GF-D8 (cell line): ENCODE results near the gene PROSER2.

ENCODE experiments used
- DNase-seq: peaks from one replicate; lab custom pipeline; 2025; lab: John Stamatoyannopoulos, UW

The PROSER2 gene, protein sequence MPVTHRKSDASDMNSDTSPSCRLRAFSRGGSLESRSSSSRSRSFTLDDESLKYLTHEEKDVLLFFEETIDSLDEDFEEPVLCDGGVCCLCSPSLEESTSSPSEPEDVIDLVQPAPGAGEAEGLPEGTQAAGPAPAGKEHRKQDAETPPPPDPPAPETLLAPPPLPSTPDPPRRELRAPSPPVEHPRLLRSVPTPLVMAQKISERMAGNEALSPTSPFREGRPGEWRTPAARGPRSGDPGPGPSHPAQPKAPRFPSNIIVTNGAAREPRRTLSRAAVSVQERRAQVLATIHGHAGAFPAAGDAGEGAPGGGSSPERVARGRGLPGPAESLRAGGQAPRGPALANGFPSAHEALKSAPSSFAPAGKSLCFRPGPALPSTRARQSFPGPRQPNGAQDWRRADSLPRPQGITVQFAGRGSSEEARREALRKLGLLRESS

GRCh38 chr10:11823122-11823988 is at the start of gene PROSER2:
Gene PROSER2 (plus strand): TSS chr10:11823356. CDS start chr10:11852078, 28,722 bp downstream.
- DNase-seq: no peak

DNA sequence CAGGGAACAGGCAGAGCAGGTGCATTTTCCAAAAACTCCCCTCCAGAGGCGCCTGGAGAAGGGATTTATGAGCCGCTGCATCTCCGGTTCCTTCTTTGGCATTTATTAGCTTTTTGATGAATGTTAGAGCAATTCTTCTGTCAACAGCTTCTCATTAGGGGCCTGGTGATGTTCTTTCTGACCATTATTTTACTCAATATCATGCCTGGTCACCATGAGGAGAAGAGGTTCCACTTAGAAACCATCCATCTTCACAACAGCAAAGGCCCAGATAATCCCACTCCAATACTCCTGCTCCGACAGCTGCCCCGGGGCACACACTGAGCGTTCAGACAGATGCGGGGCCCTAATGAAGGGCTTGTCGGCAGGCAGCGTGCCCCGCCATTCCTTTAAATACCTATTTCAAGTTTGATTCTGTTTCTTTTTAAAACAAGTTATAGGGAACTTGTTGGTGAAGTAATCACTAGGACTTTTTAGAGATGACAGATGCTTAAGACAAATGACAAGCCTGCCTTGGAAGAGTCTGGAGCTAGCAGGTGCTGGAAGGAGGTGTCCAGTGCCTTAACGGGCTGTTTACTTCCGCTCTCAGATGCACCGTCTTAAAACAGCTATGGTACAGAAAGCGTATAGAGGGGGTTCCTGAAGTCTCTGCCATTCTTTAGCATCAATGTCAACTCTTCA is 49.3 kb upstream of the PROSER2 start:
- DNase-seq: no peak

DNA sequence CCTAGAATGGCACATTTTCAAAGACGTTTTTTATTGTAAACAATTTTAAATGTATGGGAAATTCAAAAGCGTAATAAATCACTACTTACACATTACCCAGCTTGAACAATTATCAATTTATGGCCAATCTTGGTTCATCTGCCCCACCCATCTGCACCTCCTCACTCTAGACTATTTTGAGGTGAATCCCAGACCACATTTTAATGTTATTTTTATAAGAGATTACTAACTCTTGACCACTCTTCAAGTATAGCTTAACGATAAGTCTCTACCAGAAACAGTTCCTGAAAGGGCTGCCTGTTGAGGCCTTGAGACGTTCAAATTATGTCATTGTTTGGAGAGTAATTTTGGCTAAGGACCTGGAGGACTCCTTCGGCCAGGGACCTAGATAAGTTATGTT is 47.7 kb upstream of the PROSER2 start:
- no peak for DNase-seq

GRCh38 chr10:11776080-11776479 is 47.1 kb upstream of the PROSER2 start:
- DNase-seq: no peak

DNA sequence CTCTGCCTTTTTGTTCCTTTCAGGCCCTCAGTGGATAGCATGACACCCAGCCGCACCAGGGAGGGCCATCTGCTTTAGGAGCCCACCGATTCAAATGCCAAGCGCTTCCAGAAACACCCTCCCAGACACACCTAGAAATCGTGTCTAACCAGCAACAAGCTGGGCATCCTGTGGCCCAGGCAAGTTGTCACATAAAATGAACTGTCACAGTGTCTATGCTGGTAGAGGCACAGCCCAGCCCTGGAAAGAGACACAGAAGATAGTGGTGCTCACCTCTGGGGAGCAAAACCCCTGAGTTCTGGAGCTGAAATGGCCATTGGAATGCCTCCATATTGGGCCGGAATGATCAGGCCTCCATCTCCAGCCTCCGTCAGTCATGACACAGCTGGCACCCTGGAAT is 42.0 kb upstream of the PROSER2 start:
- DNase-seq: no peak

- DNase-seq: peak; percentile 13
These were observed 40.2 kb upstream of the PROSER2 start for GRCh38 chr10:11782793-11783557.

- DNase-seq: no peak
These were observed 39.6 kb upstream of the PROSER2 start for GRCh38 chr10:11783558-11783865.

- DNase-seq: no peak
These were observed 35.8 kb upstream of the PROSER2 start for GRCh38 chr10:11787374-11787773.

DNA sequence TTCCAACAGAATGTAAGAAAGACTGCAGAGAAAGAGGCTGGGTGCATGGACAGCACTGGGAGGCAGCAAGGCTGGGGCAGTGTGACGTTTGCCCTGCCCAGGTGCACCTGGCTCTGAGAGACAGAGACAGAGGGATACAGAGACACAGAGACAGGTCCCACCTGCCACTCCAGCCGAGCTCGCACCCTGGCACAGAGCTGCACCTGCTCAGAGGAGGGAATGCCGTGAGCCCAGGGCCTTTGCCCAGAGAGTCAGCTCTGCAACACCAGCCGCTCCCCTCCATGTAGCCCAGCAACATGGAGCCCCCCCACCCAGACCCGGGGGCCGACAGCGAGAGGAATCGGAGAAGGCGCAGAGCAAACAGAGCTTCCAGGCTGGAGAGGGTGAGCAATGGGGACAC is 35.3 kb upstream of the PROSER2 start:
- no peak for DNase-seq

DNA sequence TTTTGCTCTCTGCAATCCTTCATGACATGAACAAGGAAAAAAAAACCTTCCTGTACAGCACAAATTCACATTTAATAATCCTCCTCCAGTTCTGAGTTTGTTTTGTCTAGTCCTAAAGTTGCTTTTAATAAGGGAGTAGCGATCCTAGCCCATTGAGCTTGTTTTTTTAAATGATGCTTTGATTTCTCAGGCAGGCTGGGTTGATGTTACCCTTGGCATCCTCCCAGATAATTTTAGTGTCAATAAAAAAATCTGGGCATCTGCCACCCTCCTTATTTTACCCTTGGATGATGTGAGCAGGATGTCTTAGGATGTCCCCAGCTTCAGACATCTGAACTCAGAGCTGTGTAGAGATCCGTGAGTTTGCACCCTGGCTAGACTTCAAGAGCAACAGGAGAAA is 33.9 kb upstream of the PROSER2 start:
- no peak for DNase-seq

DNA sequence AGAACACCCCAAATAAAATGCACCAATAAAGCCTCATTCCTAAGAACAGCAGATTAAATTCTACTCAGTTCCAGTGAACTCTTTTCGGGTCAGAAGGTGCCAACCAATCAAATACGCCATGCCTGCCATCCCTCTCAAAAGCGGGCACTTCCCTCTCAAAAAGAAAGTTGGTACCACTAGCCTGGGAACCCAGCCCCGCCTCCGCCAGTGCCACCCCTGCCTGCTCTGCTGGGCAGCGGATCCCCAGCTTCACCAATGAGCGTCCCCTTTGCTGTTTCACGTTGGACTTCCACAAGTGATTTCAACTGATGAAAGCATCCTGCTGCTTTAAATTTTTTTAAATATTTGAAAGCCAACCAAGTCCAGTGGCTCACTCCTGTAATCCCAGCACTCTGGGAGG is 33.2 kb upstream of the PROSER2 start:
- DNase-seq: no peak

DNA sequence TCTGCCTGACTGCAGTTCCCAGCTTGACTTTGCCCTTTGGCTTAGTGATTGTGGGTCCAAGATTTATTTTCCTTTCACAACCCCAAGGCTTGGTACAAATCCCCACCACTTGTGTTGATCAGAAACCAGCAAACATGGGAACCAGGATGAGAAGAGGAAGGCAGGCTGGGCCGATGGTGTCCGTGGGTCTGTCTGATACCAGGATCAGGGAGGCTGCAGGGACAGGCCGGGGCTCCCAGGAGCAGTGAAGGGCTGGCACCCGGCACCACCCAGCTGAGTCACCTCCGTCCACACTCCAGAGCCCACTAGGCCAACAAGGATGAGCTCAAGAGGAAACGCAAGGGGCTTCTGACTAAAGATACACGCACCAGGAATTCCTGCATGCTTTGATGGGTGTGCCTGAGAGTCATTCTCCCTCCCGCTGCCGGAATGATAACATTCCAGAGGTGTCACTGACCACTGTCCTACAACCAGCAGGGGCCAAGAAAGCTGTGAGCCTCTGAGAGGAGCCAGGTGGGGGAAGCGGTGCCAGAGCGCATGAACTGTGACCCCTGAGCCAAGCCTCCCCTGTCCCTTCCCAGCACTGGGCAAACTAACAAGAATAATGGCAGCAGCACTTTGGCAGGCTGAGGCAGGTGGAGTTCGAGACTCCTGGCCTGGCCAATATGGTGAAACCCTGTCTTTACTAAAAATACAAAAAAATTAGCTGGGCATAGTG is 29.2 kb upstream of the PROSER2 start:
- DNase-seq: no peak

GRCh38 chr10:11794566-11794965 is 28.6 kb upstream of the PROSER2 start:
- DNase-seq: no peak

DNA sequence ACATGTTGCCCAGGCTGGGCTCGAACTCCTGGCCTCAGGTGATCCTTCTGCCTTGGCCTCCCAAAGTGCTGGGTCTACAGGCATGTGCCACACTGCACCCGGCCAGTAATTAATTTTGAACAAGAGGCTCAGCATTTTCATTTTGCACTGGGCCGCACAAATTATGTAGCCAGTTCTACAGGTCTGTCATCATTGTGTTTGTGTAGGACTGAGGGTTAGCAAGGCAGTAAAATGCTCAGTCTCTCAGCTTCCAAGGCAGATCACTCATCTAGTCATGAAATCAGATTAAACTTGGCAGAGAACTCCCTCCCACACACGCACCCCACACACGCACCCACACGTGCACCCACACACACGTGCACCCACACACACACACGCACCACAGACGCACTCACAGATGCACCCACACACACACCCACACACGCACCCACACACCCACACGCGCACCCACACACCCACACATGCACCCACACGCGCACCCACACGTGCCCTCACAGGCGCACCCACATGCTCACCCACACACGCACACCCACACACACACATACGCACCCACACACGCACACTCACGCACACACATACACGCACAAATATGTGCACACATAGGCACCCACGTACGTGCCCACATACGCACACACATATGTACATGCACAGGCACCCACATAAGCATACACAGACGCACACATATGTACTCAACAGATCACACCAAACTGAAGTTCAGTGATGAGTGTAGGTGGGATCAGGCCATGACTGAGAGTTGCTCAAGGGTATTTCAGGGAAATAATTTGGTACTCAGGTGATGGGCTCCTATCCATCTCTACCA is 27.8 kb upstream of the PROSER2 start:
- DNase-seq: no peak

DNA sequence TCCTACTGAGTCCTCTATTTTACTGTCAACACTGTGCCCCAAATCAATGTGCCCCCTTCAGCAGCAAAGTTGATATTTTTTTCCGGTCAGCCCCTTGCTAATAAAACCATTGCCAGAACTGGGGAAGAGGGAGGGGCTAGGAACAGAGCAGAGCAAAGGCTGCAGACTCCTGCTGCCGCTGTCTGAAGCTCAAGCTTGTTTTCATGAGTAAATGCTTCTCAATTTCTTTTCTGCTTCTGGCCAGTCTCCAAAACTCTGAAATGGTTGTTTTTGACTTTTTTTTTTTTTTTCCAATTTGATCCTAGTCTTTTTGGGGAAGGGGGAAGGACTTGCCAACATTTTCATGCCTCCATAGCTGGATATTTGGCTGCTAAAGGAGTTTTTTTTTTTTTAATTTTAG is 26.7 kb upstream of the PROSER2 start:
- DNase-seq: no peak

GRCh38 chr10:11797281-11797680 is 25.9 kb upstream of the PROSER2 start:
- DNase-seq: no peak

GRCh38 chr10:11797847-11798633 is 25.1 kb upstream of the PROSER2 start:
- DNase-seq: no peak

GRCh38 chr10:11798845-11799735 is 24.1 kb upstream of the PROSER2 start:
- peak; percentile 18 for DNase-seq

- no peak for DNase-seq
These were observed 23.4 kb upstream of the PROSER2 start for GRCh38 chr10:11799736-11800080.
